Activated CD4-positive, CD25-positive, alpha-beta regulatory T cell treated with anti-CD3 and anti-CD28 coated beads, Interleukin-2, amount 50 U/mL, for 16 hours (primary cell): ENCODE measurements around the gene ARPC3.
"Not testable (repeated sequence)": the region's sequence is repeated elsewhere in the genome, so short reads cannot be mapped to it uniquely, and the experiment has no call there.

ENCODE experiments used
- DNase-seq: peaks from one replicate; pipeline ENCODE4 v3.0.0-alpha.2; 2020; ENCODE audit warnings: low read depth, low spot score

Gene ARPC3

GRCh38 chr12:110449799-110450497 is at the start of gene ARPC3:
Gene ARPC3 (minus strand): TSS chr12:110450337. CDS start chr12:110450260, 77 bp downstream.
- DNase-seq, result peak; percentile 89

GRCh38 chr12:110498984-110499706 is 49.0 kb upstream of the ARPC3 start:
- DNase-seq, result no peak

GRCh38 chr12:110475426-110475825 is 25.3 kb upstream of the ARPC3 start:
- no peak for DNase-seq

GRCh38 chr12:110468214-110469048 is 18.3 kb upstream of the ARPC3 start, which contains the start of the genes FAM216A and GPN3:
Gene FAM216A (plus strand): TSS chr12:110468845. CDS start chr12:110468876, 31 bp downstream.
Gene GPN3 (minus strand): TSS chr12:110468257. CDS start chr12:110468203, 54 bp downstream.
- DNase-seq, result peak; percentile 93

GRCh38 chr12:110467847-110468213 is 17.7 kb upstream of the ARPC3 start:
- DNase-seq, result no peak

GRCh38 chr12:110466791-110467190 is 16.7 kb upstream of the ARPC3 start:
- no peak for DNase-seq

- DNase-seq, result not testable (repeated sequence)
Measured at GRCh38 chr12:110465765-110466164, 15.6 kb upstream of the ARPC3 start.

GRCh38 chr12:110465024-110465423 is 14.9 kb upstream of the ARPC3 start:
- DNase-seq, result no peak

- DNase-seq, result not testable (repeated sequence)
Measured at GRCh38 chr12:110461189-110461588, 11.1 kb upstream of the ARPC3 start.

GRCh38 chr12:110458756-110459155 is 8.6 kb upstream of the ARPC3 start:
- DNase-seq, result no peak

GRCh38 chr12:110453569-110454296 is 3.6 kb upstream of the ARPC3 start:
- DNase-seq, result no peak

- DNase-seq, result no peak
Measured at GRCh38 chr12:110451263-110451662, 1.1 kb upstream of the ARPC3 start.

- no peak for DNase-seq
Measured at GRCh38 chr12:110444455-110444854, 5.7 kb downstream of the ARPC3 start.

GRCh38 chr12:110436231-110436630 is 13.9 kb downstream of the ARPC3 start:
- no peak for DNase-seq

GRCh38 chr12:110431957-110432587 is 18.1 kb downstream of the ARPC3 start:
- DNase-seq, result no peak

- not testable (repeated sequence) for DNase-seq
Measured at GRCh38 chr12:110429676-110430075, 20.5 kb downstream of the ARPC3 start.

GRCh38 chr12:110426406-110426805 is 23.7 kb downstream of the ARPC3 start:
- no peak for DNase-seq

- no peak for DNase-seq
Measured at GRCh38 chr12:110424237-110424636, 25.9 kb downstream of the ARPC3 start.

GRCh38 chr12:110421701-110422100 is 28.4 kb downstream of the ARPC3 start:
- DNase-seq, result no peak

- DNase-seq, result no peak
Measured at GRCh38 chr12:110421159-110421661, 28.9 kb downstream of the ARPC3 start.

GRCh38 chr12:110420644-110421043 is 29.5 kb downstream of the ARPC3 start:
- not testable (repeated sequence) for DNase-seq
